GM13976 (cell line): Measurements from ENCODE around the gene FARS2.

Source experiments
- DNase-seq: peaks from one replicate; pipeline ENCODE4 v3.0.0; 2012; ENCODE audit warnings: low spot score
- in situ Hi-C: fragments of 300-500 bp; cut with MboI; formaldehyde crosslinking; loops from one replicate; pipeline ENCODE4 v1.12.0; 2022; ENCODE audit warnings: low sequenced_read_pairs, mixed read lengths, inconsistent platforms; ENCODE audit not compliant: unreplicated experiment
- TF ChIP-seq, protein P1 (sequence below): IDR thresholded peaks from 2 replicates; pipeline ENCODE4 v1.5.1; 2012; ENCODE audit warnings: borderline replicate concordance, mild to moderate bottlenecking; ENCODE audit not compliant: insufficient read depth; ENCODE audit errors: extremely low read depth, missing control alignments, control extremely low read depth

The FARS2 gene

DNA sequence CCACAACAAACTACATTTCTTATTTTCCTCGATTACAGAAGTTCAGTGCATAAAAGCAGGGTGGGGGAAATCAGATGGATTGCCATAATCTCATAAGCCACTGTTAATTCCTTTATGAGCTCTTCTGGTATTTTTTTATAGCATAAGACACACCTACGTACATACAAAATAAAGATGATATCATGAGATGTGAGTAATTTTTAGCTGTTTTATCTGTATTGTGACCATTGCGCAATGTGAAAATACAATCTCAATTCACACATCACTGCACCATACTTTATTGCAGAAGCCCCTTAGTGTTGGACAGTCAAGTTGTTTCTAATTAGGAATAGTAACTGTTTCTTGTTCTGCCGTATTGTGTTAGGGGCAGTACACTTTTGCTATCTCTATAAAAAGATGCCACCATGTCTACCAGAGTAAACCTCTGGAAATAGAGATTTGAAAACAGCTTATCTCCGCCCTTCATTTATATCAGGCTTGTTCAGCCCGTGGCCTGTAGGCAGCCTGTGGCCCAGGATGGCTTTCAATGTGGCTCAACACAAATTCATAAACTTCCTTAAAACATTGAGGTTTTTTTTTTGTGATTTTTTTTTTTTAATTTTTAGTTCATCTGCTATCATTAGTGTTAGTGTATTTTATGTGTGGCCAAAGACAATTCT lies 90.4 kb downstream of the FARS2 start:
- TF ChIP-seq, protein P1, sequence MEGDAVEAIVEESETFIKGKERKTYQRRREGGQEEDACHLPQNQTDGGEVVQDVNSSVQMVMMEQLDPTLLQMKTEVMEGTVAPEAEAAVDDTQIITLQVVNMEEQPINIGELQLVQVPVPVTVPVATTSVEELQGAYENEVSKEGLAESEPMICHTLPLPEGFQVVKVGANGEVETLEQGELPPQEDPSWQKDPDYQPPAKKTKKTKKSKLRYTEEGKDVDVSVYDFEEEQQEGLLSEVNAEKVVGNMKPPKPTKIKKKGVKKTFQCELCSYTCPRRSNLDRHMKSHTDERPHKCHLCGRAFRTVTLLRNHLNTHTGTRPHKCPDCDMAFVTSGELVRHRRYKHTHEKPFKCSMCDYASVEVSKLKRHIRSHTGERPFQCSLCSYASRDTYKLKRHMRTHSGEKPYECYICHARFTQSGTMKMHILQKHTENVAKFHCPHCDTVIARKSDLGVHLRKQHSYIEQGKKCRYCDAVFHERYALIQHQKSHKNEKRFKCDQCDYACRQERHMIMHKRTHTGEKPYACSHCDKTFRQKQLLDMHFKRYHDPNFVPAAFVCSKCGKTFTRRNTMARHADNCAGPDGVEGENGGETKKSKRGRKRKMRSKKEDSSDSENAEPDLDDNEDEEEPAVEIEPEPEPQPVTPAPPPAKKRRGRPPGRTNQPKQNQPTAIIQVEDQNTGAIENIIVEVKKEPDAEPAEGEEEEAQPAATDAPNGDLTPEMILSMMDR: no peak
- in situ Hi-C loops: no loop called here

DNA sequence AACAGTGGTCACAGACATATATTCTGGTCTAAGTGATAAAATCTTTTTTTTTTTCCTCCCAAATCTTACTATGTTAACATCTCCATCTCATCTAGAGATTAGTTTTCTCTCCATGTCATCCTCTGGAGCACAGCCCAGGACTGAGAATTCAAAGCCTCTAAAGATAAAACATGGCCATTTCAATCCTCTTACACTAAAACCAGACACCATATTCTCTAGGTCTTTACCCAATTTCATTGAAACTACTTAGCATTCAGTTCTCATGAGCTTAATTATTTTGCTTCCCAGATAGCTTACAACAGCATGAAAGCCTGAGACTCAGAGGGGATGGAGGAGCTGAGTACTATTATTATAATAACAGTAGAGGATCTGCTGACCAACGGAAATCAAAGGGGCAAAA lies 92.7 kb downstream of the FARS2 start:
- no peak for DNase-seq
- TF ChIP-seq, protein P1: no peak
- in situ Hi-C loops: no loop called here

More for the DNA sequence above, 90.4 kb downstream of the FARS2 start:
- no peak for DNase-seq

DNA sequence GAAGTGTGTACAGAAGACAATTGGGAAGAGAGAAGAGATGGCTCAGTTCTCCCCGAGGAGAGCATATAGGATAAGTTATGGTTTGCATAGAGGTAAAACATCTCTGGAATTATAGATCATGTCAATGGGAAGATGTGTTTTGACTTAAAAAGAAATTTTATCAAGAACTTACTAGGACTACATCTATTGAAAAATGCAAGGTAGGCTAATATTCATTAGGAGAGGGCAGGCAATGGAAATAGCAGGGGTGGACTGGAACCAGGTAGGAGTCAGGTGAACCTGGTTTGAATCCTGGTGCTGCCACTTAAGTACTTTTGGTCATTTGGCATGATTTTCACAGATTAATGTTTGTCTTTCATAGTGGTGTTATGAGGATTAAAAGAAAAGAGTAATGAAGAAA lies 96.2 kb downstream of the FARS2 start:
- in situ Hi-C loops: no loop called here
- TF ChIP-seq, protein P1: no peak
- no peak for DNase-seq

DNA sequence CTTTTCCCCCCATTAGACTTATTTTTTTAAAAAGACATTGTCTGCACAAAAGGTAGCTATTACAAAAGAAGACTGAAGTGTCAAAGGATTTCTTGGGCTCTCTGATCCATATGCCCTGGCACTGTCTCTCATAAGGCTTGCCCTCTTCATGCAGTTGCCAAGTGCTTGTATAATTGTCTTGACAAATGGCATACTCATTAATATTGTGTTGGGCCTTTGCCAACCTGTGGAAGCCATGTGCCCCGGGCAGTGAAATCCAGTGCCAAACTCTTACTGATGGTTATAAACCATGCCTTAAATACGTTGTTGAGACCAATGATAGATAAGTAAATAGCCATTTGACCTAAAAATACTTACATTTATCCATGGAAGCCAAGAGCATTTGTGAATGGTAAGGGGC lies 98.1 kb downstream of the FARS2 start:
- TF ChIP-seq, protein P1: no peak
- DNase-seq: no peak
- in situ Hi-C loops: no loop called here

GRCh38 chr6:5361396-5361795 lies 100.1 kb downstream of the FARS2 start:
- no peak for DNase-seq
- TF ChIP-seq, protein P1: no peak
- in situ Hi-C loops: no loop called here

- in situ Hi-C loops: no loop called here
- TF ChIP-seq, protein P1: no peak
- DNase-seq: no peak
Measured at GRCh38 chr6:5365436-5366195, 104.3 kb downstream of the FARS2 start.
